Smooth muscle cell (in vitro differentiated cells): ENCODE results near the gene HRC. TPM values are rescaled to one million over a fixed set of nuclear protein-coding genes. Genes with fewer than 3 reads are reported as not detected.

ENCODE experiments used
- DNase-seq: peaks from one replicate; lab custom pipeline; 2025; ENCODE audit not compliant: unreplicated experiment; lab: John Stamatoyannopoulos, UW
- H2AFZ ChIP-seq: fragments of 200-600 bp; sonication (generic); 2 replicates; pipeline ENCODE4 v1.6.0; 2016; ENCODE audit warnings: antibody characterized with exemption, low read depth, mild to moderate bottlenecking
- H3F3A ChIP-seq: fragments of 200-600 bp; sonication (generic); 2 replicates; pipeline ENCODE4 v1.6.0; 2017; ENCODE audit warnings: antibody characterized with exemption, low read depth
- H3K27ac ChIP-seq: fragments of 200-600 bp; sonication (generic); 2 replicates; pipeline ENCODE4 v1.5.1; 2016; ENCODE audit warnings: low read depth, mild to moderate bottlenecking
- H3K27me3 ChIP-seq: fragments of 200-600 bp; sonication (generic); 2 replicates; pipeline ENCODE4 v1.6.1; 2016; ENCODE audit warnings: low read depth, mild to moderate bottlenecking
- H3K36me3 ChIP-seq: fragments of 200-600 bp; sonication (generic); 2 replicates; pipeline ENCODE4 v1.5.1; 2016; ENCODE audit warnings: low read depth
- H3K4me1 ChIP-seq: fragments of 200-600 bp; sonication (generic); 2 replicates; pipeline ENCODE4 v1.5.1; 2016; ENCODE audit warnings: low read depth
- H3K4me2 ChIP-seq: fragments of 200-600 bp; sonication (generic); 2 replicates; pipeline ENCODE4 v1.6.0; 2016; ENCODE audit warnings: mild to moderate bottlenecking
- H3K4me3 ChIP-seq: fragments of 200-600 bp; sonication (generic); 2 replicates; pipeline ENCODE4 v1.5.1; 2016; ENCODE audit warnings: mild to moderate bottlenecking
- H3K79me2 ChIP-seq: fragments of 200-600 bp; sonication (generic); 2 replicates; pipeline ENCODE4 v1.6.0; 2016; ENCODE audit warnings: low read depth, mild to moderate bottlenecking
- H3K9ac ChIP-seq: fragments of 200-600 bp; sonication (generic); 2 replicates; pipeline ENCODE4 v1.6.0; 2016; ENCODE audit warnings: low read depth
- H3K9me3 ChIP-seq: fragments of 200-600 bp; sonication (generic); replicated peaks from 2 replicates; pipeline ENCODE4 v1.5.1; 2016; ENCODE audit warnings: low read depth
- H4K20me1 ChIP-seq: fragments of 200-600 bp; sonication (generic); 2 replicates; pipeline ENCODE4 v1.6.0; 2016; ENCODE audit warnings: low read depth
- CTCF ChIP-seq: fragments of 200-600 bp; sonication (generic); IDR thresholded peaks from 2 replicates; pipeline ENCODE4 v1.5.1; 2017; ENCODE audit warnings: borderline replicate concordance, mild to moderate bottlenecking, antibody characterized with exemption; ENCODE audit not compliant: insufficient read depth, poor library complexity, severe bottlenecking
- WGBS: methylation state at CpG from one replicate; pipeline ENCODE4 v1.1.7; 2016; ENCODE audit warnings: low lambda C conversion rate; 5-methylcytosine and 5-hydroxymethylcytosine counted together
- polyA plus RNA-seq: library from polyadenylated mRNA; unstranded; fragments of >200 nt; fragmentation: Nextera tagmentation; extraction: Ambion mirVana; gene quantifications from 2 replicates; pipeline ENCODE4 v1.2.1, GENCODE V29; 2016
- total RNA-seq: library from RNA; depleted of rRNA; stranded (reverse); fragments of >200 nt; gene quantifications from 2 replicates; pipeline ENCODE4 v1.2.3, GENCODE V29; 2014

The HRC gene
- total and polyA plus RNA-seq, 2 experiments from 2014 or later, result 0.06 to 1.1 TPM

GRCh38 chr19:49103331-49104085, 51.7 kb downstream of the HRC start:
- peaks cover 16% of the 10 kb centered on the region for H3K79me2 ChIP-seq
- H3K4me1 ChIP-seq, result no peaks in the 10 kb centered on the region
- no peak overlapping the region for H2AFZ ChIP-seq
- TF ChIP-seq CTCF, result no peak
- peaks cover 5% of the 10 kb centered on the region for H3F3A ChIP-seq
- DNase-seq, result no peak
- H3K36me3 ChIP-seq, result no peaks in the 10 kb centered on the region
- H3K9me3 ChIP-seq, result no peaks in the 10 kb centered on the region
- no peaks in the 10 kb centered on the region for H3K27me3 ChIP-seq
- 93% methylated on average over 15 of the region's 33 CpGs for WGBS
- peaks cover 81% of the 10 kb centered on the region for H4K20me1 ChIP-seq
- H3K4me2 ChIP-seq, result no peak overlapping the region
- H3K27ac ChIP-seq, result no peak overlapping the region
- H3K4me3 ChIP-seq, result no peak overlapping the region
- H3K9ac ChIP-seq, result no peak overlapping the region

GRCh38 chr19:49102303-49102702, 52.9 kb downstream of the HRC start:
- 98% methylated on average over 12 of the region's 12 CpGs for WGBS
- peaks cover 19% of the 10 kb centered on the region for H3K79me2 ChIP-seq
- TF ChIP-seq CTCF, result no peak
- no peaks in the 10 kb centered on the region for H3K27me3 ChIP-seq
- no peak overlapping the region for H3K27ac ChIP-seq
- peaks cover 6% of the 10 kb centered on the region for H3F3A ChIP-seq
- DNase-seq, result no peak
- no peak overlapping the region for H2AFZ ChIP-seq
- H3K9ac ChIP-seq, result no peak overlapping the region
- H3K4me1 ChIP-seq, result no peaks in the 10 kb centered on the region
- no peaks in the 10 kb centered on the region for H3K36me3 ChIP-seq
- no peak overlapping the region for H3K4me2 ChIP-seq
- H4K20me1 ChIP-seq, result peaks cover 87% of the 10 kb centered on the region
- no peak overlapping the region for H3K4me3 ChIP-seq
- H3K9me3 ChIP-seq, result no peaks in the 10 kb centered on the region

Other genes with a start within 250 kb of the HRC start
- gene DHDH, start 221.7 kb downstream of the HRC start, total RNA-seq, result 0.27 TPM in 1 of 2 replicates, not detected in the other
- gene DHDH, start 221.7 kb downstream of the HRC start, polyA plus RNA-seq, result 0.87 and 1.0 TPM in 2 replicates
- 42.8 and 124 TPM in 2 replicates for gene BAX, start 200.5 kb downstream of the HRC start, total RNA-seq
- 153 and 185 TPM in 2 replicates for gene BAX, start 200.5 kb downstream of the HRC start, polyA plus RNA-seq
- 5,371 and 5,904 TPM in 2 replicates for gene FTL, start 190.1 kb downstream of the HRC start, total RNA-seq
- 11,768 and 12,053 TPM in 2 replicates for gene FTL, start 190.1 kb downstream of the HRC start, polyA plus RNA-seq
- gene GYS1, start 162.1 kb downstream of the HRC start, total RNA-seq, result 40.8 and 58.1 TPM in 2 replicates
- 75.2 and 82.6 TPM in 2 replicates for gene GYS1, start 162.1 kb downstream of the HRC start, polyA plus RNA-seq
- 74.3 and 89.4 TPM in 2 replicates for gene RUVBL2, start 161.5 kb downstream of the HRC start, total RNA-seq
- 117 and 123 TPM in 2 replicates for gene RUVBL2, start 161.5 kb downstream of the HRC start, polyA plus RNA-seq
- gene LHB, start 138.3 kb downstream of the HRC start, total RNA-seq, result not detected in 2 replicates
- gene LHB, start 138.3 kb downstream of the HRC start, polyA plus RNA-seq, result 0.39 TPM in 1 of 2 replicates, not detected in the other
- not detected in 2 replicates for gene CGB3, start 131.1 kb downstream of the HRC start, total RNA-seq
- gene CGB3, start 131.1 kb downstream of the HRC start, polyA plus RNA-seq, result 0.45 and 1.8 TPM in 2 replicates
- gene CGB2, start 123.5 kb downstream of the HRC start, total RNA-seq, result 2.3 TPM in 1 of 2 replicates, not detected in the other
- gene CGB2, start 123.5 kb downstream of the HRC start, polyA plus RNA-seq, result 1.3 TPM in 1 of 2 replicates, not detected in the other
- not detected in 2 replicates for gene CGB1, start 118.5 kb downstream of the HRC start, total RNA-seq
- gene CGB1, start 118.5 kb downstream of the HRC start, polyA plus RNA-seq, result not detected in 2 replicates
- 2.5 TPM in 1 of 2 replicates, not detected in the other for gene CGB5, start 111.5 kb downstream of the HRC start, total RNA-seq
- 2.0 and 3.4 TPM in 2 replicates for gene CGB5, start 111.5 kb downstream of the HRC start, polyA plus RNA-seq
- not detected in 2 replicates for gene CGB8, start 106.3 kb downstream of the HRC start, total RNA-seq
- gene CGB8, start 106.3 kb downstream of the HRC start, polyA plus RNA-seq, result 1.0 and 7.4 TPM in 2 replicates
- gene CGB7, start 97.6 kb downstream of the HRC start, total RNA-seq, result 1.3 and 2.0 TPM in 2 replicates
- 2.5 and 7.6 TPM in 2 replicates for gene CGB7, start 97.6 kb downstream of the HRC start, polyA plus RNA-seq
- gene NTF4, start 90.6 kb downstream of the HRC start, total RNA-seq, result 1.2 and 1.8 TPM in 2 replicates
- 1.4 and 7.8 TPM in 2 replicates for gene NTF4, start 90.6 kb downstream of the HRC start, polyA plus RNA-seq
- gene KCNA7, start 82.7 kb downstream of the HRC start, total RNA-seq, result not detected in 2 replicates
- 0.08 and 0.18 TPM in 2 replicates for gene KCNA7, start 82.7 kb downstream of the HRC start, polyA plus RNA-seq
- 164 and 200 TPM in 2 replicates for gene SNRNP70, start 69.9 kb downstream of the HRC start, total RNA-seq
- gene SNRNP70, start 69.9 kb downstream of the HRC start, polyA plus RNA-seq, result 206 and 216 TPM in 2 replicates
- gene LIN7B, start 41.0 kb downstream of the HRC start, total RNA-seq, result 11.7 and 16.5 TPM in 2 replicates
- gene LIN7B, start 41.0 kb downstream of the HRC start, polyA plus RNA-seq, result 24.7 and 30.7 TPM in 2 replicates
- gene C19orf73, start 36.3 kb downstream of the HRC start, total RNA-seq, result 0.54 and 2.9 TPM in 2 replicates
- gene C19orf73, start 36.3 kb downstream of the HRC start, polyA plus RNA-seq, result 0.74 and 1.7 TPM in 2 replicates
- 3.2 and 10.9 TPM in 2 replicates for gene PPFIA3, start 35.9 kb downstream of the HRC start, total RNA-seq
- gene PPFIA3, start 35.9 kb downstream of the HRC start, polyA plus RNA-seq, result 16.3 and 20.3 TPM in 2 replicates
- gene TRPM4, start 2.4 kb upstream of the HRC start, total RNA-seq, result 15.0 and 27.7 TPM in 2 replicates
- gene TRPM4, start 2.4 kb upstream of the HRC start, polyA plus RNA-seq, result 32.1 and 47.0 TPM in 2 replicates
- gene SLC6A16, start 169.8 kb upstream of the HRC start, total RNA-seq, result 0.63 and 1.4 TPM in 2 replicates
- gene SLC6A16, start 169.8 kb upstream of the HRC start, polyA plus RNA-seq, result 2.3 and 2.8 TPM in 2 replicates
- not detected in 2 replicates for gene CD37, start 180.0 kb upstream of the HRC start, total RNA-seq
- gene CD37, start 180.0 kb upstream of the HRC start, polyA plus RNA-seq, result 7.0 and 8.8 TPM in 2 replicates
- 46.0 and 71.8 TPM in 2 replicates for gene TEAD2, start 207.0 kb upstream of the HRC start, total RNA-seq
- gene TEAD2, start 207.0 kb upstream of the HRC start, polyA plus RNA-seq, result 55.3 and 58.5 TPM in 2 replicates
- 2.3 and 6.3 TPM in 2 replicates for gene DKKL1, start 208.5 kb upstream of the HRC start, total RNA-seq
- 2.8 and 6.4 TPM in 2 replicates for gene DKKL1, start 208.5 kb upstream of the HRC start, polyA plus RNA-seq
- not detected in 2 replicates for gene KASH5, start 232.9 kb upstream of the HRC start, total RNA-seq
- not detected in 2 replicates for gene KASH5, start 232.9 kb upstream of the HRC start, polyA plus RNA-seq